ENCODE results near the gene PARD3B.
A peak's percentile ranks its signal among the peaks of the same experiment; 100 is the strongest.
"Not testable (repeated sequence)": the region's sequence is repeated elsewhere in the genome, so short reads cannot be mapped to it uniquely, and the experiment has no call there.

The PARD3B gene

GRCh38 chr2:205199165-205199850 is 654.0 kb downstream of the PARD3B start:
- no peak for TF ChIP-seq POLR2A (IDR thresholded peaks at IDR 0.05; ENCODE audit: low read depth, low read length)
- DNase-seq (ENCODE audit: insufficient read length, low spot score) (no peak), FAIRE-seq (no peak)

- FAIRE-seq (no peak), DNase-seq (ENCODE audit: insufficient read length, low spot score) (no peak)
- no peak for TF ChIP-seq POLR2A (IDR thresholded peaks at IDR 0.05; ENCODE audit: low read depth, low read length)
These were observed 665.2 kb downstream of the PARD3B start for GRCh38 chr2:205210494-205210893.

- no peak for TF ChIP-seq POLR2A (IDR thresholded peaks at IDR 0.05; ENCODE audit: low read depth, low read length)
- DNase-seq (ENCODE audit: insufficient read length, low spot score) (no peak), FAIRE-seq (no peak)
These were observed 667.1 kb downstream of the PARD3B start for GRCh38 chr2:205212357-205212756.

GRCh38 chr2:205216092-205216491 is 670.8 kb downstream of the PARD3B start:
- TF ChIP-seq POLR2A (IDR thresholded peaks at IDR 0.05; ENCODE audit: low read depth, low read length): no peak
- DNase-seq (ENCODE audit: insufficient read length, low spot score): no peak
- no peak for FAIRE-seq

GRCh38 chr2:205216580-205216979 is 671.3 kb downstream of the PARD3B start:
- FAIRE-seq (no peak), DNase-seq (ENCODE audit: insufficient read length, low spot score) (no peak)
- TF ChIP-seq POLR2A (IDR thresholded peaks at IDR 0.05; ENCODE audit: low read depth, low read length): no peak

GRCh38 chr2:205217004-205217403 is 671.7 kb downstream of the PARD3B start:
- FAIRE-seq: no peak
- DNase-seq (ENCODE audit: insufficient read length, low spot score): no peak
- TF ChIP-seq POLR2A (IDR thresholded peaks at IDR 0.05; ENCODE audit: low read depth, low read length): no peak

- DNase-seq (ENCODE audit: insufficient read length, low spot score) (no peak), FAIRE-seq (peak; percentile 80)
- TF ChIP-seq POLR2A (IDR thresholded peaks at IDR 0.05; ENCODE audit: low read depth, low read length): no peak
These were observed 672.8 kb downstream of the PARD3B start for GRCh38 chr2:205218056-205218455.

GRCh38 chr2:205218816-205219215 is 673.5 kb downstream of the PARD3B start:
- not testable (repeated sequence) for FAIRE-seq; DNase-seq (ENCODE audit: insufficient read length, low spot score)

- DNase-seq (ENCODE audit: insufficient read length, low spot score) (no peak), FAIRE-seq (no peak)
- TF ChIP-seq POLR2A (IDR thresholded peaks at IDR 0.05; ENCODE audit: low read depth, low read length): no peak
These were observed 675.3 kb downstream of the PARD3B start for GRCh38 chr2:205220559-205220958.

GRCh38 chr2:205232086-205232485 is 686.8 kb downstream of the PARD3B start:
- no peak for DNase-seq (ENCODE audit: insufficient read length, low spot score)
- FAIRE-seq: no peak
- no peak for TF ChIP-seq POLR2A (IDR thresholded peaks at IDR 0.05; ENCODE audit: low read depth, low read length)

GRCh38 chr2:205235434-205235833 is 690.2 kb downstream of the PARD3B start:
- DNase-seq (ENCODE audit: insufficient read length, low spot score): no peak
- no peak for FAIRE-seq
- no peak for TF ChIP-seq POLR2A (IDR thresholded peaks at IDR 0.05; ENCODE audit: low read depth, low read length)

- no peak for DNase-seq (ENCODE audit: insufficient read length, low spot score)
- TF ChIP-seq POLR2A (IDR thresholded peaks at IDR 0.05; ENCODE audit: low read depth, low read length): no peak
- FAIRE-seq: no peak
These were observed 692.2 kb downstream of the PARD3B start for GRCh38 chr2:205237524-205237923.

- no peak for TF ChIP-seq POLR2A (IDR thresholded peaks at IDR 0.05; ENCODE audit: low read depth, low read length)
- FAIRE-seq: no peak
- DNase-seq (ENCODE audit: insufficient read length, low spot score): no peak
These were observed 699.7 kb downstream of the PARD3B start for GRCh38 chr2:205245001-205245400.

GRCh38 chr2:205245652-205246051 is 700.4 kb downstream of the PARD3B start:
- TF ChIP-seq POLR2A (IDR thresholded peaks at IDR 0.05; ENCODE audit: low read depth, low read length): no peak
- FAIRE-seq (peak; percentile 85), DNase-seq (ENCODE audit: insufficient read length, low spot score) (no peak)

- DNase-seq (ENCODE audit: insufficient read length, low spot score): no peak
- no peak for TF ChIP-seq POLR2A (IDR thresholded peaks at IDR 0.05; ENCODE audit: low read depth, low read length)
- no peak for FAIRE-seq
These were observed 713.8 kb downstream of the PARD3B start for GRCh38 chr2:205259121-205259520.
